Left forelimb (tissue), 1 donor: ENCODE measurements around the gene MKLN1.

Source experiments
- DNase-seq: peaks from one replicate; pipeline ENCODE4 v3.0.0-alpha.2; 2018; ENCODE audit warnings: low spot score

MKLN1 gene

GRCh38 chr7:131522325-131522930 is 194.8 kb downstream of the MKLN1 start:
- DNase-seq: no peak

GRCh38 chr7:131524115-131524514 is 196.4 kb downstream of the MKLN1 start:
- no peak for DNase-seq

- no peak for DNase-seq
These were observed 197.0 kb downstream of the MKLN1 start for GRCh38 chr7:131524703-131525102.

GRCh38 chr7:131525820-131526219 is 198.1 kb downstream of the MKLN1 start:
- no peak for DNase-seq

- no peak for DNase-seq
These were observed 199.8 kb downstream of the MKLN1 start for GRCh38 chr7:131527456-131527855.

GRCh38 chr7:131529179-131529578 is 201.5 kb downstream of the MKLN1 start:
- no peak for DNase-seq

GRCh38 chr7:131529617-131530016 is 201.9 kb downstream of the MKLN1 start:
- DNase-seq: no peak

GRCh38 chr7:131530137-131530536 is 202.5 kb downstream of the MKLN1 start:
- DNase-seq: no peak

- DNase-seq: no peak
These were observed 205.0 kb downstream of the MKLN1 start for GRCh38 chr7:131532570-131533091.

- DNase-seq: no peak
These were observed 205.5 kb downstream of the MKLN1 start for GRCh38 chr7:131533151-131533559.

GRCh38 chr7:131533566-131534561 is 206.2 kb downstream of the MKLN1 start:
- DNase-seq: no peak

GRCh38 chr7:131536361-131536849 is 208.7 kb downstream of the MKLN1 start:
- DNase-seq: no peak

GRCh38 chr7:131537571-131537978 is 209.9 kb downstream of the MKLN1 start:
- no peak for DNase-seq

- DNase-seq: no peak
These were observed 210.6 kb downstream of the MKLN1 start for GRCh38 chr7:131538071-131538812.

- DNase-seq: no peak
These were observed 211.1 kb downstream of the MKLN1 start for GRCh38 chr7:131538813-131539179.

- no peak for DNase-seq
These were observed 213.0 kb downstream of the MKLN1 start for GRCh38 chr7:131540491-131541162.

GRCh38 chr7:131543298-131543697 is 215.6 kb downstream of the MKLN1 start:
- no peak for DNase-seq

- no peak for DNase-seq
These were observed 216.3 kb downstream of the MKLN1 start for GRCh38 chr7:131544021-131544420.

- no peak for DNase-seq
These were observed 217.0 kb downstream of the MKLN1 start for GRCh38 chr7:131544449-131545301.

GRCh38 chr7:131546126-131546525 is 218.4 kb downstream of the MKLN1 start:
- no peak for DNase-seq
